NCI-H1092 (cell line): ENCODE measurements around the gene URM1.
A peak's percentile ranks its signal among the peaks of the same experiment; 100 is the strongest.
"Not testable (repeated sequence)": the region's sequence is repeated elsewhere in the genome, so short reads cannot be mapped to it uniquely, and the experiment has no call there.

Experiments
- DNase-seq: peaks from one replicate; lab custom pipeline; 2025; lab: John Stamatoyannopoulos, UW

The URM1 gene

GRCh38 chr9:128409450-128409849, 38.3 kb downstream of the URM1 start:
- no peak for DNase-seq

GRCh38 chr9:128409978-128410377, 38.8 kb downstream of the URM1 start:
- no peak for DNase-seq

- no peak for DNase-seq
Observed at GRCh38 chr9:128411364-128412119, 40.4 kb downstream of the URM1 start.

- peak; percentile 71 for DNase-seq
Observed at GRCh38 chr9:128412120-128412790, 41.1 kb downstream of the URM1 start.

- DNase-seq: not testable (repeated sequence)
Observed at GRCh38 chr9:128413728-128414127, 42.6 kb downstream of the URM1 start.

GRCh38 chr9:128414461-128414860, 43.3 kb downstream of the URM1 start:
- no peak for DNase-seq

GRCh38 chr9:128415281-128415680, 44.1 kb downstream of the URM1 start:
- no peak for DNase-seq

GRCh38 chr9:128416014-128416413, 44.8 kb downstream of the URM1 start:
- DNase-seq: no peak

- DNase-seq: no peak
Observed at GRCh38 chr9:128416432-128417019, 45.4 kb downstream of the URM1 start.

GRCh38 chr9:128419061-128419925, 48.1 kb downstream of the URM1 start:
- DNase-seq: peak; percentile 55

GRCh38 chr9:128420060-128420650, 49.0 kb downstream of the URM1 start:
- DNase-seq: peak; percentile 51

- no peak for DNase-seq
Observed at GRCh38 chr9:128420651-128421481, 49.7 kb downstream of the URM1 start, which contains the start of gene CERCAM. Gene CERCAM, plus strand, starts transcription at chr9:128420857. Its CDS starts 21 bp downstream, at chr9:128420878.

- DNase-seq: no peak
Observed at GRCh38 chr9:128421482-128421996, 50.4 kb downstream of the URM1 start.

GRCh38 chr9:128422022-128422782, 51.0 kb downstream of the URM1 start:
- DNase-seq: not testable (repeated sequence)

GRCh38 chr9:128422783-128423150, 51.6 kb downstream of the URM1 start:
- no peak for DNase-seq

- DNase-seq: not testable (repeated sequence)
Observed at GRCh38 chr9:128423356-128423755, 52.2 kb downstream of the URM1 start.

GRCh38 chr9:128424268-128424780, 53.1 kb downstream of the URM1 start:
- DNase-seq: no peak

- DNase-seq: no peak
Observed at GRCh38 chr9:128428644-128429512, 57.7 kb downstream of the URM1 start.
